ENCODE results near the gene HPSE2. TPM values are rescaled to one million over a fixed set of nuclear protein-coding genes. Genes with fewer than 3 reads are reported as not detected.

The HPSE2 gene
- total RNA-seq, 2 experiments from 2014 or later, result not detected

GRCh38 chr10:98956576-98957260 lies 278.9 kb downstream of the HPSE2 start:
- POLR2A ChIA-PET, result interaction anchor here (0.6 kb wide), 1 partner anchor 13 kb away, joined by 3 read pairs; no protein-coding TSS in a partner anchor
- H3K4me3 Mint-ChIP-seq, result no peak overlapping the region
- no peaks in the 10 kb centered on the region for H3K27me3 Mint-ChIP-seq
- CTCF ChIA-PET, result no interaction called here
- no peak for DNase-seq
- H3K9me3 Mint-ChIP-seq, result no peaks in the 10 kb centered on the region
- no peak overlapping the region for H3K27ac Mint-ChIP-seq
- H3K4me1 Mint-ChIP-seq, result no peaks in the 10 kb centered on the region
- no peaks in the 10 kb centered on the region for H3K36me3 Mint-ChIP-seq (ENCODE audit: low read depth)

GRCh38 chr10:98953251-98953650 lies 282.4 kb downstream of the HPSE2 start:
- Mint-ChIP-seq H3K4me1 (no peaks in the 10 kb centered on the region), H3K9me3 (no peaks in the 10 kb centered on the region), H3K4me3 (no peak overlapping the region), H3K36me3 (ENCODE audit: low read depth) (no peaks in the 10 kb centered on the region), H3K27me3 (no peaks in the 10 kb centered on the region), H3K27ac (no peak overlapping the region)
- no peak for DNase-seq
- POLR2A ChIA-PET, result no interaction called here
- CTCF ChIA-PET, result no interaction called here

- H3K4me3 Mint-ChIP-seq, result no peak overlapping the region
- H3K36me3 Mint-ChIP-seq (ENCODE audit: low read depth), result no peaks in the 10 kb centered on the region
- ChIA-PET POLR2A (no interaction called here), CTCF (no interaction called here)
- DNase-seq, result no peak
- no peaks in the 10 kb centered on the region for H3K4me1 Mint-ChIP-seq
- H3K27me3 Mint-ChIP-seq, result no peaks in the 10 kb centered on the region
- H3K9me3 Mint-ChIP-seq, result no peaks in the 10 kb centered on the region
- no peak overlapping the region for H3K27ac Mint-ChIP-seq
Observed at GRCh38 chr10:98951269-98952000, 284.2 kb downstream of the HPSE2 start.

GRCh38 chr10:98950106-98950505 lies 285.5 kb downstream of the HPSE2 start:
- DNase-seq, result no peak
- Mint-ChIP-seq H3K27ac (no peak overlapping the region), H3K4me3 (no peak overlapping the region), H3K9me3 (no peaks in the 10 kb centered on the region), H3K4me1 (no peaks in the 10 kb centered on the region), H3K27me3 (no peaks in the 10 kb centered on the region), H3K36me3 (ENCODE audit: low read depth) (no peaks in the 10 kb centered on the region)
- ChIA-PET CTCF (no interaction called here), POLR2A (no interaction called here)

- no peak overlapping the region for H3K27ac Mint-ChIP-seq
- POLR2A ChIA-PET, result no interaction called here
- H3K27me3 Mint-ChIP-seq, result no peaks in the 10 kb centered on the region
- no peaks in the 10 kb centered on the region for H3K9me3 Mint-ChIP-seq
- CTCF ChIA-PET, result no interaction called here
- DNase-seq, result no peak
- H3K4me1 Mint-ChIP-seq, result no peaks in the 10 kb centered on the region
- no peak overlapping the region for H3K4me3 Mint-ChIP-seq
- no peaks in the 10 kb centered on the region for H3K36me3 Mint-ChIP-seq (ENCODE audit: low read depth)
Observed at GRCh38 chr10:98949306-98949705, 286.3 kb downstream of the HPSE2 start.

GRCh38 chr10:98943681-98944080 lies 292.0 kb downstream of the HPSE2 start:
- Mint-ChIP-seq H3K4me1 (no peaks in the 10 kb centered on the region), H3K36me3 (ENCODE audit: low read depth) (no peaks in the 10 kb centered on the region)
- POLR2A ChIA-PET, result interaction anchor here (0.7 kb wide), 1 partner anchor 13 kb away, joined by 3 read pairs; no protein-coding TSS in a partner anchor

GRCh38 chr10:98929709-98930108 lies 305.9 kb downstream of the HPSE2 start:
- Mint-ChIP-seq H3K36me3 (ENCODE audit: low read depth) (no peaks in the 10 kb centered on the region), H3K27ac (no peak overlapping the region), H3K4me3 (no peak overlapping the region), H3K4me1 (no peaks in the 10 kb centered on the region), H3K9me3 (peaks cover 2% of the 10 kb centered on the region), H3K27me3 (no peaks in the 10 kb centered on the region)
- CTCF ChIA-PET, result no interaction called here
- DNase-seq, result no peak
- POLR2A ChIA-PET, result no interaction called here

More at GRCh38 chr10:98943681-98944080, 292.0 kb downstream of the HPSE2 start:
- no peak overlapping the region for H3K27ac Mint-ChIP-seq
- no peak overlapping the region for H3K4me3 Mint-ChIP-seq
- DNase-seq, result no peak
- no peaks in the 10 kb centered on the region for H3K27me3 Mint-ChIP-seq
- CTCF ChIA-PET, result no interaction called here
- H3K9me3 Mint-ChIP-seq, result no peaks in the 10 kb centered on the region

- DNase-seq, result no peak
- H3K27me3 Mint-ChIP-seq, result no peaks in the 10 kb centered on the region
- peaks cover 2% of the 10 kb centered on the region for H3K9me3 Mint-ChIP-seq
- CTCF ChIA-PET, result no interaction called here
- no peaks in the 10 kb centered on the region for H3K36me3 Mint-ChIP-seq (ENCODE audit: low read depth)
- POLR2A ChIA-PET, result no interaction called here
- no peak overlapping the region for H3K27ac Mint-ChIP-seq
- H3K4me1 Mint-ChIP-seq, result no peaks in the 10 kb centered on the region
- H3K4me3 Mint-ChIP-seq, result no peak overlapping the region
Observed at GRCh38 chr10:98925651-98926050, 310.0 kb downstream of the HPSE2 start.

GRCh38 chr10:98924526-98924925 lies 311.1 kb downstream of the HPSE2 start:
- H3K27me3 Mint-ChIP-seq, result no peaks in the 10 kb centered on the region
- H3K9me3 Mint-ChIP-seq, result peaks cover 2% of the 10 kb centered on the region

GRCh38 chr10:98921316-98921715 lies 314.3 kb downstream of the HPSE2 start:
- DNase-seq, result no peak

More at GRCh38 chr10:98924526-98924925, 311.1 kb downstream of the HPSE2 start:
- ChIA-PET POLR2A (no interaction called here), CTCF (no interaction called here)
- no peak for DNase-seq
- no peak overlapping the region for H3K4me3 Mint-ChIP-seq
- H3K36me3 Mint-ChIP-seq (ENCODE audit: low read depth), result no peaks in the 10 kb centered on the region
- H3K27ac Mint-ChIP-seq, result no peak overlapping the region
- no peaks in the 10 kb centered on the region for H3K4me1 Mint-ChIP-seq

GRCh38 chr10:98920807-98921206 lies 314.8 kb downstream of the HPSE2 start:
- Mint-ChIP-seq H3K27me3 (no peaks in the 10 kb centered on the region), H3K36me3 (ENCODE audit: low read depth) (no peaks in the 10 kb centered on the region), H3K4me3 (no peak overlapping the region), H3K9me3 (no peaks in the 10 kb centered on the region), H3K27ac (no peak overlapping the region), H3K4me1 (no peaks in the 10 kb centered on the region)
- POLR2A ChIA-PET, result no interaction called here
- CTCF ChIA-PET, result no interaction called here
- no peak for DNase-seq

More at GRCh38 chr10:98921316-98921715, 314.3 kb downstream of the HPSE2 start:
- no peaks in the 10 kb centered on the region for H3K9me3 Mint-ChIP-seq
- no peaks in the 10 kb centered on the region for H3K27me3 Mint-ChIP-seq
- no peak overlapping the region for H3K27ac Mint-ChIP-seq
- H3K36me3 Mint-ChIP-seq (ENCODE audit: low read depth), result no peaks in the 10 kb centered on the region
- no peak overlapping the region for H3K4me3 Mint-ChIP-seq
- CTCF ChIA-PET, result no interaction called here
- H3K4me1 Mint-ChIP-seq, result no peaks in the 10 kb centered on the region
- POLR2A ChIA-PET, result no interaction called here

- DNase-seq, result no peak
- no peaks in the 10 kb centered on the region for H3K27me3 Mint-ChIP-seq
- ChIA-PET POLR2A (no interaction called here), CTCF (no interaction called here)
- no peak overlapping the region for H3K4me3 Mint-ChIP-seq
- no peaks in the 10 kb centered on the region for H3K4me1 Mint-ChIP-seq
- no peaks in the 10 kb centered on the region for H3K36me3 Mint-ChIP-seq (ENCODE audit: low read depth)
- H3K9me3 Mint-ChIP-seq, result no peaks in the 10 kb centered on the region
- H3K27ac Mint-ChIP-seq, result no peak overlapping the region
Observed at GRCh38 chr10:98920360-98920759, 315.3 kb downstream of the HPSE2 start.

GRCh38 chr10:98919899-98920298 lies 315.8 kb downstream of the HPSE2 start:
- H3K27ac Mint-ChIP-seq, result no peak overlapping the region
- no peak for DNase-seq
- no peak overlapping the region for H3K4me3 Mint-ChIP-seq
- no peaks in the 10 kb centered on the region for H3K27me3 Mint-ChIP-seq
- H3K9me3 Mint-ChIP-seq, result no peaks in the 10 kb centered on the region
- ChIA-PET POLR2A (no interaction called here), CTCF (no interaction called here)
- H3K4me1 Mint-ChIP-seq, result no peaks in the 10 kb centered on the region
- no peaks in the 10 kb centered on the region for H3K36me3 Mint-ChIP-seq (ENCODE audit: low read depth)

GRCh38 chr10:98917828-98918227 lies 317.8 kb downstream of the HPSE2 start:
- Mint-ChIP-seq H3K9me3 (no peaks in the 10 kb centered on the region), H3K36me3 (ENCODE audit: low read depth) (no peaks in the 10 kb centered on the region), H3K27ac (no peak overlapping the region), H3K27me3 (no peaks in the 10 kb centered on the region), H3K4me1 (no peaks in the 10 kb centered on the region), H3K4me3 (no peak overlapping the region)
- ChIA-PET CTCF (no interaction called here), POLR2A (no interaction called here)
- DNase-seq, result no peak

Data from activated CD4-positive, alpha-beta T cell treated with anti-CD3 and anti-CD28 coated beads, Interleukin-2, amount 10 ng/mL, durations not matched to agents 7 days and 5 days (primary cell).